A549 (cell line): ENCODE data around the gene SNAI1. TPM values are rescaled to one million over a fixed set of nuclear protein-coding genes. Genes with fewer than 3 reads are reported as not detected.

Experiments used
- ATAC-seq, 2 experiments: fragments of 200-7000 bp in 1 of 2; fragments of >200 bp in 1 of 2; cut with Nextera tagmentation in 1 of 2; cut with Tn5 transposase in 1 of 2; 3 replicates each; pipeline versions ENCODE4 v1.8.0 to v1.9.1; 2018 to 2020; ENCODE audit warnings: mild to moderate bottlenecking in 1 of 2, moderate library complexity in 1 of 2
- CTCF ChIA-PET: fragments of 300-600 bp; sonication (Branson Sonifier 250); formaldehyde crosslinking; extraction: SDS; loops from one replicate; lab custom pipeline; 2021; ENCODE audit warnings: antibody characterized with exemption, inconsistent platforms; lab: Yijun Ruan, JAX
- POLR2A ChIA-PET: fragments of 350-600 bp; formaldehyde crosslinking; extraction: SDS; loops from one replicate; lab custom pipeline; 2021; ENCODE audit warnings: antibody characterized with exemption, inconsistent platforms; lab: Yijun Ruan, JAX
- DNase-seq, 2 experiments: peaks; one replicate each; pipeline versions ENCODE4 v3.0.0 to v3.0.0-alpha.2; 2011 to 2016; ENCODE audit warnings: low read depth in 1 of 2, low spot score in 1 of 2
- FAIRE-seq: peaks from 2 replicates; lab custom pipeline; 2011; peaks lifted over from hg19 to GRCh38; lab: Jason Lieb, UNC
- H3K27ac ChIP-seq, 2 experiments: fragments of >200 bp; sonication (Bioruptor Twin); formaldehyde crosslinking; 3 replicates each; pipeline ENCODE4 v1.5.1; 2016 to 2017
- H3K4me1 ChIP-seq: fragments of >200 bp; sonication (Bioruptor Twin); formaldehyde crosslinking; 3 replicates; pipeline ENCODE4 v1.6.1; 2016
- H3K4me2 ChIP-seq: fragments of >200 bp; sonication (Bioruptor Twin); formaldehyde crosslinking; 3 replicates; pipeline ENCODE4 v1.6.1; 2016
- H3K4me3 ChIP-seq: fragments of >200 bp; sonication (Bioruptor Twin); formaldehyde crosslinking; 3 replicates; pipeline ENCODE4 v1.5.1; 2016
- H3K9me3 ChIP-seq: fragments of >200 bp; sonication (Bioruptor Twin); formaldehyde crosslinking; 3 replicates; pipeline ENCODE4 v1.6.1; 2016
- ATOH8 ChIP-seq: fragments of 250-450 bp; sonication (Bioruptor Pico); IDR thresholded peaks from 2 replicates; pipeline ENCODE4 v1.5.0; 2020; ENCODE audit warnings: low read depth, mild to moderate bottlenecking, moderate library complexity
- BHLHE40 ChIP-seq: IDR thresholded peaks from 2 replicates; pipeline ENCODE4 v1.6.1; 2012; ENCODE audit warnings: low read depth, low read length, inconsistent platforms
- CTCF ChIP-seq: fragments of >200 bp; sonication (Bioruptor Twin); formaldehyde crosslinking; IDR thresholded peaks from 3 replicates; pipeline ENCODE4 v1.5.1; 2016
- E2F6 ChIP-seq: IDR thresholded peaks from 2 replicates; pipeline ENCODE4 v1.6.1; 2012; ENCODE audit warnings: low read depth, borderline replicate concordance
- ESRRA ChIP-seq: fragments of 150-350 bp; IDR thresholded peaks from 2 replicates; pipeline ENCODE4 v1.6.1; 2014; ENCODE audit warnings: mild to moderate bottlenecking, low read length, borderline replicate concordance
- FOSL2 ChIP-seq, 2 experiments: fragments of 450-650 bp in 1 of 2; fragments of >200 bp in 1 of 2; sonication (Bioruptor Twin) in 1 of 2; formaldehyde crosslinking; IDR thresholded peaks; 2 replicates each; pipeline versions ENCODE4 v1.5.0 to v1.6.1; 2016 to 2020; ENCODE audit warnings: mild to moderate bottlenecking in 1 of 2, moderate library complexity in 1 of 2
- HOXB5 ChIP-seq: fragments of 250-450 bp; sonication (Bioruptor Pico); IDR thresholded peaks from 2 replicates; pipeline ENCODE4 v1.5.0; 2020; ENCODE audit warnings: mild to moderate bottlenecking, moderate library complexity
- JUN ChIP-seq, 2 experiments: fragments of >200 bp; sonication (Bioruptor Twin); formaldehyde crosslinking; IDR thresholded peaks; 2 replicates in 1 of 2; 3 replicates in 1 of 2; pipeline ENCODE4 v1.6.1; 2016 to 2017
- JUNB ChIP-seq: fragments of >200 bp; sonication (Bioruptor Twin); formaldehyde crosslinking; IDR thresholded peaks from 2 replicates; pipeline ENCODE4 v1.6.1; 2016
- MAX ChIP-seq: IDR thresholded peaks from 2 replicates; pipeline ENCODE4 v1.6.1; 2012
- MAZ ChIP-seq: fragments of 150-350 bp; IDR thresholded peaks from 2 replicates; pipeline ENCODE4 v1.6.1; 2014; ENCODE audit warnings: antibody characterized with exemption, low read depth, low read length, borderline replicate concordance
- MYC ChIP-seq: IDR thresholded peaks from 2 replicates; pipeline ENCODE4 v1.6.1; 2012; ENCODE audit warnings: mild to moderate bottlenecking, inconsistent platforms, low read length, improper control_type of control experiment, borderline replicate concordance
- NPAS2 ChIP-seq: fragments of 250-450 bp; sonication (Bioruptor Pico); IDR thresholded peaks from 2 replicates; pipeline ENCODE4 v1.8.0; 2022; ENCODE audit warnings: mild to moderate bottlenecking, moderate library complexity, borderline replicate concordance
- POLR2A ChIP-seq: IDR thresholded peaks from 2 replicates; pipeline ENCODE4 v1.6.1; 2012; ENCODE audit warnings: mild to moderate bottlenecking, low read length
- RAD21 ChIP-seq, 2 experiments: fragments of >200 bp in 1 of 2; sonication (Bioruptor Twin) in 1 of 2; formaldehyde crosslinking in 1 of 2; IDR thresholded peaks in 1 of 2; conservative IDR thresholded peaks in 1 of 2; 2 replicates in 1 of 2; 3 replicates in 1 of 2; pipeline ENCODE4 v1.6.1; 2012 to 2018; ENCODE audit warnings: inconsistent platforms in 1 of 2
- RFX5 ChIP-seq: fragments of 450-650 bp; IDR thresholded peaks from 2 replicates; pipeline ENCODE4 v1.7.1; 2014; ENCODE audit warnings: antibody characterized with exemption, mild to moderate bottlenecking, moderate library complexity
- SMC3 ChIP-seq: fragments of >200 bp; sonication (Bioruptor Twin); formaldehyde crosslinking; IDR thresholded peaks from 3 replicates; pipeline ENCODE4 v1.6.1; 2018; ENCODE audit warnings: inconsistent platforms
- TFCP2L1 ChIP-seq: fragments of 250-450 bp; sonication (Bioruptor Pico); IDR thresholded peaks from 2 replicates; pipeline ENCODE4 v1.5.0; 2021; ENCODE audit warnings: mild to moderate bottlenecking
- USF2 ChIP-seq: fragments of 450-650 bp; IDR thresholded peaks from 2 replicates; pipeline ENCODE4 v1.6.1; 2014; ENCODE audit warnings: antibody characterized with exemption
- ZC3H11A ChIP-seq: fragments of 450-650 bp; IDR thresholded peaks from 2 replicates; pipeline ENCODE4 v1.6.1; 2014; ENCODE audit warnings: antibody characterized with exemption, mild to moderate bottlenecking
- ZSCAN20 ChIP-seq: fragments of 250-450 bp; sonication (Bioruptor Pico); IDR thresholded peaks from 2 replicates; pipeline ENCODE4 v1.8.0; 2022; ENCODE audit warnings: mild to moderate bottlenecking, moderate library complexity
- WGBS: methylation state at CpG from one replicate; pipeline ENCODE4 v1.1.6; 2017; ENCODE audit errors: missing lambda C conversion rate; 5-methylcytosine and 5-hydroxymethylcytosine counted together
- polyA plus RNA-seq, 4 experiments: library from polyadenylated mRNA; depleted of rRNA in 3 of 4; stranded (reverse); fragments of >200 nt; fragmentation: RNase III in 1 of 4; extraction: RNeasy Plus Mini Kit Qiagen cat#74134 plus additional on column Dnase treatment in 1 of 4; gene quantifications; 2 replicates in 3 of 4; 3 replicates in 1 of 4; pipeline ENCODE4 v1.2.3, GENCODE V29; 2011 to 2017

SNAI1 gene
- polyA plus RNA-seq, 2 of the 4 experiments (the other 2 are of a cell fraction) = 7.0 to 11.1 TPM

GRCh38 chr20:49979030-49979832 lies 3.5 kb upstream of the SNAI1 start:
- peaks cover 42% of the 10 kb centered on the region for H3K4me1 ChIP-seq
- DNase-seq = peak; percentile 60 to 77
- ChIA-PET CTCF (interaction anchor here (0.6 to 28.4 kb wide), 80 partner anchors 10 to 677 kb away, joined by 3 to 1049 read pairs (median 7); partner anchors contain the start of genes PEDS1 and UBE2V1), POLR2A (interaction anchor here (0.5 to 6.8 kb wide), 3 partner anchors 62 to 192 kb away, joined by 3 to 79 read pairs (median 3); no protein-coding TSS in a partner anchor)
- peak overlapping the region; percentile 73 to 86 for H3K27ac ChIP-seq
- no peak for FAIRE-seq
- H3K9me3 ChIP-seq = no peaks in the 10 kb centered on the region
- ATAC-seq = peak; percentile 62 to 79
- TF ChIP-seq NPAS2 (CRISPR knock-in tag) = 0 out of 2 replicates have a peak, but pooled peaks have one; percentile 45
- TF ChIP-seq ZC3H11A = no peak
- TF ChIP-seq JUN (IDR thresholded peaks at IDR 0.05) = peak in 1 of 2 experiments; percentile 20; a peak in 1 of 5 replicates
- TF ChIP-seq MYC = peak; percentile 95
- TF ChIP-seq SMC3 = peak; percentile 100
- peak; percentile 72 for TF ChIP-seq USF2
- 0 out of 2 replicates have a peak, but pooled peaks have one; percentile 63 for TF ChIP-seq MAZ
- 0 out of 2 replicates have a peak, but pooled peaks have one; percentile 31 for TF ChIP-seq ESRRA
- TF ChIP-seq TFCP2L1 (CRISPR knock-in tag) = 0 out of 2 replicates have a peak, but pooled peaks have one; percentile 19
- no peak for TF ChIP-seq JUNB
- peak; percentile 79; the same call in 1 of the 2 replicates for TF ChIP-seq BHLHE40
- TF ChIP-seq MAX = peak; percentile 96
- no peak for TF ChIP-seq FOSL2 (IDR thresholded peaks at IDR 0.05)
- 0 out of 2 replicates have a peak, but pooled peaks have one; percentile 4 for TF ChIP-seq FOSL2 (CRISPR knock-in tag; IDR thresholded peaks at IDR 0.05)
- TF ChIP-seq POLR2A = no peak
- TF ChIP-seq ZSCAN20 (CRISPR knock-in tag) = no peak
- peak; percentile 98 to 100 for TF ChIP-seq RAD21 (conservative IDR thresholded peaks at IDR 0.05 in 1 of 2, IDR thresholded peaks at IDR 0.05 in 1 of 2)
- TF ChIP-seq RFX5 = 0 out of 2 replicates have a peak, but pooled peaks have one; percentile 46
- peak; percentile 99 for TF ChIP-seq CTCF
- peak; percentile 70; the same call in 1 of the 2 replicates for TF ChIP-seq ATOH8
- peak; percentile 82; the same call in 1 of the 2 replicates for TF ChIP-seq E2F6
- TF ChIP-seq HOXB5 (CRISPR knock-in tag) = 0 out of 2 replicates have a peak, but pooled peaks have one; percentile 43
- WGBS = 48% methylated on average over 20 of the region's 37 CpGs
- peak overlapping the region; percentile 67 for H3K4me2 ChIP-seq
- H3K4me3 ChIP-seq = peak overlapping the region; percentile 19; the same call in 1 of the 3 replicates
